Spinal cord (tissue), 10 donors: Measurements from ENCODE around the gene SLC7A14. TPM values are rescaled to one million over a fixed set of nuclear protein-coding genes. Genes with fewer than 3 reads are reported as not detected.

Experiments
- DNase-seq, 6 donors: peaks; one replicate each; pipeline versions ENCODE4 v3.0.0 to v3.0.0-alpha.2; 2013 to 2015; ENCODE audit warnings: low spot score in 6 of 6, low read depth in 4 of 6
- H3K27ac ChIP-seq: one replicate; pipeline ENCODE4 v1.5.1; 2013; ENCODE audit warnings: low read depth, low read length, control low read depth
- H3K27me3 ChIP-seq: one replicate; pipeline ENCODE4 v1.6.1; 2013; ENCODE audit warnings: low read length; ENCODE audit not compliant: control insufficient read depth, insufficient read depth
- H3K36me3 ChIP-seq: one replicate; pipeline ENCODE4 v1.6.1; 2013; ENCODE audit warnings: low read length; ENCODE audit not compliant: control insufficient read depth, insufficient read depth
- H3K4me1 ChIP-seq: one replicate; pipeline ENCODE4 v1.6.1; 2013; ENCODE audit warnings: low read length; ENCODE audit not compliant: control insufficient read depth, insufficient read depth
- H3K4me3 ChIP-seq: one replicate; pipeline ENCODE4 v1.5.1; 2013; ENCODE audit warnings: low read depth, low read length, control low read depth
- H3K9me3 ChIP-seq: one replicate; pipeline ENCODE4 v1.6.1; 2013; ENCODE audit warnings: low read length; ENCODE audit not compliant: control insufficient read depth, insufficient read depth
- WGBS: methylation state at CpG from one replicate; pipeline ENCODE4 v1.1.5; 2013; ENCODE audit warnings: missing lambda C conversion rate; ENCODE audit not compliant: insufficient coverage; 5-methylcytosine and 5-hydroxymethylcytosine counted together
- polyA plus RNA-seq, 2 donors: library from polyadenylated mRNA; unstranded; fragments of 120-200 nt; gene quantifications; one replicate each; pipeline ENCODE4 v1.2.1, GENCODE V29; 2013; ENCODE audit not compliant: insufficient read length in 2 of 2
- total RNA-seq, 2 donors: library from RNA; depleted of rRNA in 1 of 2; stranded (reverse); fragments of 120-200 nt in 1 of 2; fragments of >200 nt in 1 of 2; gene quantifications; one replicate each; pipeline versions ENCODE4 v1.2.3 to v1.2.4, GENCODE V29; 2013 to 2014
- donor health status: healthy.

The SLC7A14 gene
- total and polyA plus RNA-seq, 4 donors: 8.2 to 48.9 (median 15.8) TPM

- peaks cover 16% of the 10 kb centered on the region for H3K36me3 ChIP-seq
- no peak for DNase-seq
- no peak overlapping the region for H3K4me3 ChIP-seq
- no peaks in the 10 kb centered on the region for H3K4me1 ChIP-seq
- no peaks in the 10 kb centered on the region for H3K9me3 ChIP-seq
- no peaks in the 10 kb centered on the region for H3K27me3 ChIP-seq
- H3K27ac ChIP-seq: no peak overlapping the region
- WGBS: 91% methylated on average over 40 of the region's 40 CpGs
These were observed 89.6 kb downstream of the SLC7A14 start for GRCh38 chr3:170496026-170496867.

- Histone ChIP-seq H3K4me1 (no peaks in the 10 kb centered on the region), H3K27me3 (no peaks in the 10 kb centered on the region), H3K9me3 (no peaks in the 10 kb centered on the region), H3K36me3 (peaks cover 16% of the 10 kb centered on the region), H3K27ac (no peak overlapping the region), H3K4me3 (no peak overlapping the region)
- WGBS: no CpG with 5 or more reads among the region's 4 CpGs
- no peak for DNase-seq
These were observed 91.1 kb downstream of the SLC7A14 start for GRCh38 chr3:170494766-170495165.

- no peaks in the 10 kb centered on the region for H3K27me3 ChIP-seq
- H3K4me1 ChIP-seq: no peaks in the 10 kb centered on the region
- no peaks in the 10 kb centered on the region for H3K9me3 ChIP-seq
- H3K27ac ChIP-seq: no peak overlapping the region
- no peak overlapping the region for H3K4me3 ChIP-seq
- H3K36me3 ChIP-seq: peaks cover 16% of the 10 kb centered on the region
- no peak for DNase-seq
- WGBS: 100% methylated on average over 1 of the region's 2 CpGs
These were observed 92.1 kb downstream of the SLC7A14 start for GRCh38 chr3:170493712-170494182.

- H3K27ac ChIP-seq: no peak overlapping the region
- DNase-seq: no peak
- H3K36me3 ChIP-seq: peaks cover 16% of the 10 kb centered on the region
- no peaks in the 10 kb centered on the region for H3K27me3 ChIP-seq
- no peaks in the 10 kb centered on the region for H3K9me3 ChIP-seq
- H3K4me1 ChIP-seq: no peaks in the 10 kb centered on the region
- WGBS: 100% methylated on average over 1 of the region's 3 CpGs
- H3K4me3 ChIP-seq: no peak overlapping the region
These were observed 94.0 kb downstream of the SLC7A14 start for GRCh38 chr3:170491901-170492300.

- WGBS: 92% methylated on average over 1 of the region's 2 CpGs
These were observed 94.9 kb downstream of the SLC7A14 start for GRCh38 chr3:170490828-170491560.

GRCh38 chr3:170488802-170489201 is 97.1 kb downstream of the SLC7A14 start:
- WGBS: no CpG with 5 or more reads among the region's 4 CpGs
- no peak overlapping the region for H3K27ac ChIP-seq
- H3K36me3 ChIP-seq: peaks cover 3% of the 10 kb centered on the region
- peaks cover 12% of the 10 kb centered on the region for H3K4me1 ChIP-seq
- peak in 1 of 6 donors; percentile 37 for DNase-seq
- H3K9me3 ChIP-seq: no peaks in the 10 kb centered on the region
- no peaks in the 10 kb centered on the region for H3K27me3 ChIP-seq
- H3K4me3 ChIP-seq: no peak overlapping the region

More at GRCh38 chr3:170490828-170491560, 94.9 kb downstream of the SLC7A14 start:
- Histone ChIP-seq H3K36me3 (peaks cover 7% of the 10 kb centered on the region), H3K27me3 (no peaks in the 10 kb centered on the region), H3K9me3 (no peaks in the 10 kb centered on the region), H3K4me1 (peaks cover 3% of the 10 kb centered on the region), H3K27ac (no peak overlapping the region), H3K4me3 (no peak overlapping the region)
- no peak for DNase-seq

GRCh38 chr3:170487031-170487430 is 98.8 kb downstream of the SLC7A14 start:
- DNase-seq: no peak
- no peak overlapping the region for H3K27ac ChIP-seq
- peaks cover 10% of the 10 kb centered on the region for H3K36me3 ChIP-seq
- WGBS: 56% methylated on average over 2 of the region's 3 CpGs
- no peaks in the 10 kb centered on the region for H3K9me3 ChIP-seq
- H3K27me3 ChIP-seq: no peaks in the 10 kb centered on the region
- H3K4me3 ChIP-seq: no peak overlapping the region
- H3K4me1 ChIP-seq: peaks cover 12% of the 10 kb centered on the region

GRCh38 chr3:170486398-170486797 is 99.5 kb downstream of the SLC7A14 start:
- Histone ChIP-seq H3K4me3 (no peak overlapping the region), H3K4me1 (peaks cover 12% of the 10 kb centered on the region), H3K27ac (no peak overlapping the region), H3K27me3 (no peaks in the 10 kb centered on the region), H3K9me3 (no peaks in the 10 kb centered on the region), H3K36me3 (peaks cover 8% of the 10 kb centered on the region)
- 93% methylated on average over 7 of the region's 9 CpGs for WGBS
- DNase-seq: no peak

- no peak overlapping the region for H3K27ac ChIP-seq
- H3K4me3 ChIP-seq: no peak overlapping the region
- no peaks in the 10 kb centered on the region for H3K27me3 ChIP-seq
- 53% methylated on average over 4 of the region's 4 CpGs for WGBS
- peaks cover 10% of the 10 kb centered on the region for H3K36me3 ChIP-seq
- peak in 1 of 6 donors; percentile 30 for DNase-seq
- peaks cover 12% of the 10 kb centered on the region for H3K4me1 ChIP-seq
- no peaks in the 10 kb centered on the region for H3K9me3 ChIP-seq
These were observed 100.2 kb downstream of the SLC7A14 start for GRCh38 chr3:170485696-170486095.
